ENCODE results near the gene INPP5A. TPM values are rescaled to one million over a fixed set of nuclear protein-coding genes. Genes with fewer than 3 reads are reported as not detected.
"Not testable (repeated sequence)": the region's sequence is repeated elsewhere in the genome, so short reads cannot be mapped to it uniquely, and the experiment has no call there.

INPP5A gene
- total RNA-seq, 1 donor from 2014 or later, result 18.1 TPM

- DNase-seq (ENCODE audit: low read depth in 2 of 2), result no peak
Observed at GRCh38 chr10:132503581-132504421, 33.8 kb upstream of the INPP5A start.

DNA sequence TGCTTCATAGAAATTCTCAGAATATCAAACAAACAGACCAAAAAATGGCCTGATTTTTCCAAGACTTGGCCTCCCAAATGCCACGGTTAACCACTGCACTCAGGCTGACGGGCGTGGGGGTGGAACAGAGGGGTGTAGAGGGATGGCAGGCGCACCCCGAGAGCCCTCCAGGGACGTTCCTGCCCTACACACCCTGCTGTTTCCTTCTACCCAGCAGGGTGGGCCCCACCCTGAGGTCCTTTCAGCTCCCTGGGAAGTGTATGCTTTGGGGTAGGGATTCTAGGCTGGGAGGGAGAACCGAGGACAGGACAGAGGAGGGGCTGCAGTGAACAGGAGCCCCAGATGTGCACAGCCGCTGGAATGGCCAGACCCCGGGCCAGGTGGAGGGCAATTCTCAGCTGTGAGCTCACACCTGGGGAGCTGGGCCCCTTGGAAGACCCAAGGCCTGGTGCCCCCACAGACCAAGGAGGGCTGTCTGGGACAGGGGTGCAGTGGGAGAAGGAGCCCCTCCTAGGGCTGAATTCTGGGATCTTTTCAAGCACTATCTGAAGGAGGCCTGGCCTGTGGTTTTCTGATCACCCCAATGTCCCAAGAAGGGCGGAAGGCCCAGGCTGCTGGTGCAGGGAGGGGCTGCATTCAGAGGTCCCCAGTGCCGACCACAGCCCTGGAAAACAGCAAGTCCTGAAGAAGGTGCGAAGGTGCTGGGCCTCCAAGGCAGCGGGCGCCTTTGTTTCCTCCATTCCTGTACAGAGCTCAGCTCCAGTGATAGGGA is 32.9 kb upstream of the INPP5A start:
- DNase-seq (ENCODE audit: low read depth in 2 of 2), result no peak

DNA sequence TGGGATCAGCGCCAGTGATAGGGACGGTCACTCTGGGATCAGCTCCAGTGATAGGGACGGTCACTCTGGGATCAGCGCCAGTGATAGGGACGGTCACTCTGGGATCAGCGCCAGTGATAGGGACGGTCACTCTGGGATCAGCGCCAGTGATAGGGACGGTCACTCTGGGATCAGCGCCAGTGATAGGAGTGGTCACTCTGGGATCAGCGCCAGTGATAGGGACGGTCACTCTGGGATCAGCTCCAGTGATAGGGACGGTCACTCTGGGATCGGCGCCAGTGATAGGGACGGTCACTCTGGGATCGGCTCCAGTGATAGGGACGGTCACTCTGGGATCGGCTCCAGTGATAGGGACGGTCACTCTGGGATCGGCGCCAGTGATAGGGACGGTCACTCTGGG is 32.0 kb upstream of the INPP5A start:
- not testable (repeated sequence) for DNase-seq (ENCODE audit: low read depth in 2 of 2)

- no peak for DNase-seq (ENCODE audit: low read depth in 2 of 2)
Observed at GRCh38 chr10:132506711-132507408, 30.7 kb upstream of the INPP5A start.

GRCh38 chr10:132507409-132507955 is 30.1 kb upstream of the INPP5A start:
- DNase-seq (ENCODE audit: low read depth in 2 of 2), result no peak

DNA sequence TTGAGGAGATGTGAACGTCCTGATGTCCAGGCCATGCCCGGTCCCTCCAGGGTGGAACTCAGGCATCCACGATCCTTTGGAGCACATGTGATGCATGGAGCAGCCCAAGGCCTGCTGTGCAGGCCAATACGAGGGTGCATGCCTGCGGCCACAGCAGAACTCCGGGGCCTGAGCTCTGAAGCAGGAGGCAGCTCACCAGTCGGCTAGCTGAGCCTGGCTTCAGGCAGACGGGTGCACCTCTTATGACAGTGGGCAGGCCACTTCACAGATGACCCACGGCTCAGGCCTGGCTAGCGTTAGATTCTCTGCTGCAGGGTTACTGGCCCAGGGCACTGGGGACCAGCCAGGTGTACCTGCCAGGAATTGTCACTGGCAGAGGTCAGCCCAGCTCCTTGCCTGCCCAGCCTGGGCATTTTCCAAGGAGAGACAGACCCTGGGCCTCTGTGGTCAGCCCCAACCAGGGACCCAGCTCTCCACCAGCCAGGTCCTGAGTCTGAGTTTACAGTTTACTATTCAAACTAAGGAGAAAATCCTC is 29.6 kb upstream of the INPP5A start:
- no peak for DNase-seq (ENCODE audit: low read depth in 2 of 2)

GRCh38 chr10:132508581-132509443 is 28.8 kb upstream of the INPP5A start:
- DNase-seq (ENCODE audit: low read depth in 2 of 2), result peak; percentile 43 to 54

- no peak for DNase-seq (ENCODE audit: low read depth in 2 of 2)
Observed at GRCh38 chr10:132509506-132510173, 27.9 kb upstream of the INPP5A start.

DNA sequence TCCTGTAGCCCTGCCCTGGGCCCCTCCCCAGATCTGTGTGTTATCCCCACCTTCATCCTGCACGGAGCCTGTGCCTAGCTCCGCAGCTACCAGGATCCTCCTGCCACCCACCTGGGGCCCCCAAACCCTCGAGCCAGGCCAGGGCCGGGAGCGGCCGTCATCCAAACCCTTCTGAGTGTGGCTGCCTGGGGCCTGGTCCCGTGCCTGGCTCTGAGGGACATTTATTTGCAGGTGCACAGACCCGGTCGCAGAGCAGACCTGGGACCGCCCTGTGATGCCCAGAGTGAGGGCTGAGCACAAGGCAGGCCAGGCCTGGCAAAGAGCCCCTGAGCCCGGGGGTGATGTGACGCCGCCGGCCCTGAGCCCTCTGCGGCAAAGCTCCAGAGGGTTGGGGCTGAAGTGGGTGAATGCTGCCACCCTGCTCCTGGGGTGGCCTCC is 27.4 kb upstream of the INPP5A start:
- DNase-seq (ENCODE audit: low read depth in 2 of 2), result no peak

- DNase-seq (ENCODE audit: low read depth in 2 of 2), result no peak
Observed at GRCh38 chr10:132511121-132512051, 26.2 kb upstream of the INPP5A start.

DNA sequence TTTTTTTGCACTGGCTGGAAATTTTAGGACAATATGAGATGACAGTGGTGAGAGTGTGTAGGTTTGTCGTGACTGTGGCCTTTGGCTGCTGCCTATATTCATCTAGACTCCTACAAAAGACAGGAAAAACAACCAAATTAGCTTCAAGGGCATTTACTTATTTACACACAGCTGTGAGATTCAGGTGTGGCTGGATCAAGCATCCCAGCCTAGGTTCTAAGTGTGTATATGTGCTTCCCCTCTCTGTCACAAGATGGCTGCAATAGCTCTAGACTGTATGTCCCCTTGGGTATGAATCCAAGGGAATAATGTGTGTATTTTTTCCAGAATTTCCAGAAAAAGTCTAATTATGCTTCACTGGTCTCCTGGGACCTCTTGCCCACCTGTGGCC is 25.5 kb upstream of the INPP5A start:
- DNase-seq (ENCODE audit: low read depth in 2 of 2), result no peak

DNA sequence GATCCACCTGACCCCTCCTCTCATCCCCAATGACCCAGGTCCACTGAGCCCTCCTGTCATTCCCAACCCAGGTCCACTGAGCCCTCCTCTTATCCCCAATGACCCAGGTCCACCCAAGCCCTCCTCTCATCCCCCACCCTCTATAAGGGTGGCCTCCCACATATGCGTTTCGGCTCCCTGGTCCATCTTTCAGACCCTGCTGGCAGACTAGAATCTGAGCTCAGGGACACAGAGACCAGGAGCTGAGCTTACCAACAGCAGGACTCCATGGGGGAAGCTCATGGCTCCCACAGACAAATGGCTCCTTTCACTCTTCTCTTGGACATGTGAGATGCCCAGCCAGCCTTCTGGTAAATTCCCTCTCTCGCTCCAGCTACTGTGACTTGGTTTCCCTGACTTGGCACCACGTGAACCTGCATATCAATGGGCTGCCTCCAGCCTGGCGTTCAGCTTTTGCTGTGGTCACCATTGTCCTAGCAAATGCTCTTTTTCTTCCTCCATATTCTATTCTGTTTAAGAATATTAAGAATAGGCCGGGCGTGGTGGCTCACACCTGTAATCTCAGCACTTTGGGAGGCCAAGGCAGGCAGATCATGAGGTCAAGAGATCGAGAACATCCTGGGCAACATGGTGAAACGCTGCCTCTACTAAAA is 24.8 kb upstream of the INPP5A start:
- DNase-seq (ENCODE audit: low read depth in 2 of 2), result no peak

DNA sequence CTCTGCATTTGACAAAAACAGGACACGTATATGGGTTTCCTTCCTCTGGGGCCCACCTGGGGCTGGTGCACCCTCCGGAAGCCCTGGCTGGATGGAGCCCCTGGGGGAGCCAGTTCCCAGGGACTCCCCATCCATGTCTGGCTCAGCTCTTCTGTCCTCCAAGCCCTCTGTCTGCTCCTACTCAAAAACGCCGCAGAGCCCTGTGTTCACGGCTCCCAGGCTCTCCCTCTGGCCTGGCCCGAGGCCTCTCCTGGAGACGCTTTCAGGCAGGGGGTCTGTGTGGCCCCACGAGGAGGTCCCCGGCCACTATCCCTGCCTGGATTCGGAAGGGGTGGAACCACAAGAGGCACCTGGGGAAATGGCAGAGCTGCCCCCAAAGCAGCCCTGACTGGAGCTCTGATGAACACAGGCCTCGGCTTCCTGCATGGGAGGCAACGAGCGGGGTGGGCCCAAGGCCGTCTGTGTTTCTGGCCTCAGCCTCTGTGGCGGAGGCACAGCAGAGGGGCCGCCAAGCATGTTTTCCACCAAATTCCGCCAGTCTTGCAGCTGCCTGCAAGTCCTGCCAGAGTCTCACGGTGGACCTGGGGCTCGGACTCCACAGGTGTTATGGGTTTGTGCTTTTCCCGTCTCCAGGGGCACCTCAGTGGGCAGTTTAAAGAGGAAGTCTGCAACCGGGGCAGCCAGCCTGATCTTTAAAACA is 22.6 kb upstream of the INPP5A start:
- DNase-seq (ENCODE audit: low read depth in 2 of 2), result no peak

- DNase-seq (ENCODE audit: low read depth in 2 of 2), result no peak
Observed at GRCh38 chr10:132515811-132516726, 21.5 kb upstream of the INPP5A start.

GRCh38 chr10:132516771-132517725 is 20.5 kb upstream of the INPP5A start:
- peak; percentile 72 to 91 for DNase-seq (ENCODE audit: low read depth in 2 of 2)

All from lung microvascular endothelial cell (primary cell).